Esophagus squamous epithelium (tissue), 4 donors: ENCODE measurements around the gene TMEM186.
"Not testable (repeated sequence)": the region's sequence is repeated elsewhere in the genome, so short reads cannot be mapped to it uniquely, and the experiment has no call there.

Source experiments
- POLR2A ChIP-seq, 4 donors: fragments of 450-650 bp; IDR thresholded peaks; one replicate each; pipeline ENCODE4 v1.6.1; 2017; ENCODE audit warnings: antibody characterized with exemption in 4 of 4, mild to moderate bottlenecking in 4 of 4, moderate library complexity in 3 of 4
- TF ChIP-seq, protein P1 (sequence below), 6 experiments: fragments of 450-650 bp in 4 of 6; fragments of 200-600 bp in 2 of 6; sonication (generic) in 2 of 6; IDR thresholded peaks; one replicate each; pipeline ENCODE4 v1.5.1; 2016 to 2019; ENCODE audit warnings: antibody characterized with exemption in 6 of 6, mild to moderate bottlenecking in 4 of 6, moderate library complexity in 4 of 6

DNA sequence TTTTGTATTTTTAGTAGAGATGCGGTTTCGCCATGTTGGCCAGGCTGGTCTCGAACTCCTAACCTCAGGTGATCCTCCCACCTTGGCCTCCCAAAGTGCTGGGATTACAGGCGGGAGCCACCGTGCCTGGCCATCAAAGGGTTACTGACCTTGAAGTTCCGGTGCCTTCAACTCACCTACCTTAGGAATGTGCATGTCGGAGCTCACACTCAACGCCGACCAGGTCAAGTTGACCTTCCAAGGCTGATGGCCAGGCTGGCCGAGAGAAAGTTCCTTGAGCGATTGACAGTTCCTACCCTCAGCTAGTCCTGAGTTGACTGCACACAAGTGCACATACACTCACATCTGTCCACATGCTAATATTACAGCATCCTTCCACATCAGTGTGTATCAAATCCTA is 11.1 kb downstream of the TMEM186 start:
- TF ChIP-seq, protein P1, sequence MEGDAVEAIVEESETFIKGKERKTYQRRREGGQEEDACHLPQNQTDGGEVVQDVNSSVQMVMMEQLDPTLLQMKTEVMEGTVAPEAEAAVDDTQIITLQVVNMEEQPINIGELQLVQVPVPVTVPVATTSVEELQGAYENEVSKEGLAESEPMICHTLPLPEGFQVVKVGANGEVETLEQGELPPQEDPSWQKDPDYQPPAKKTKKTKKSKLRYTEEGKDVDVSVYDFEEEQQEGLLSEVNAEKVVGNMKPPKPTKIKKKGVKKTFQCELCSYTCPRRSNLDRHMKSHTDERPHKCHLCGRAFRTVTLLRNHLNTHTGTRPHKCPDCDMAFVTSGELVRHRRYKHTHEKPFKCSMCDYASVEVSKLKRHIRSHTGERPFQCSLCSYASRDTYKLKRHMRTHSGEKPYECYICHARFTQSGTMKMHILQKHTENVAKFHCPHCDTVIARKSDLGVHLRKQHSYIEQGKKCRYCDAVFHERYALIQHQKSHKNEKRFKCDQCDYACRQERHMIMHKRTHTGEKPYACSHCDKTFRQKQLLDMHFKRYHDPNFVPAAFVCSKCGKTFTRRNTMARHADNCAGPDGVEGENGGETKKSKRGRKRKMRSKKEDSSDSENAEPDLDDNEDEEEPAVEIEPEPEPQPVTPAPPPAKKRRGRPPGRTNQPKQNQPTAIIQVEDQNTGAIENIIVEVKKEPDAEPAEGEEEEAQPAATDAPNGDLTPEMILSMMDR (IDR thresholded peaks at IDR 0.05): not testable (repeated sequence)
- TF ChIP-seq POLR2A (IDR thresholded peaks at IDR 0.05): not testable (repeated sequence)
